Calu3 (cell line): ENCODE results near the gene ACACB. TPM values are rescaled to one million over a fixed set of nuclear protein-coding genes. Genes with fewer than 3 reads are reported as not detected.

Experiments used
- BruUV-seq: library from RNA; stranded (reverse); fragments of 400-500 nt; replicated peaks from 2 replicates; lab custom pipeline; 2021; lab: Mats Ljungman, UMichigan
- CTCF ChIA-PET: fragments of 300-600 bp; sonication (Branson Sonifier 250); formaldehyde crosslinking; loops from one replicate; lab custom pipeline; 2022; ENCODE audit warnings: antibody characterized with exemption; lab: Charles Lee
- DNase-seq: peaks from one replicate; pipeline ENCODE4 v3.0.0; 2022
- H3K27ac Mint-ChIP-seq: one replicate; pipeline ENCODE4 v1.8.0; 2022; ENCODE audit warnings: mixed read lengths; ENCODE audit not compliant: unreplicated experiment
- H3K27me3 Mint-ChIP-seq: one replicate; pipeline ENCODE4 v1.8.0; 2022; ENCODE audit warnings: mixed read lengths; ENCODE audit not compliant: unreplicated experiment
- H3K36me3 Mint-ChIP-seq: one replicate; pipeline ENCODE4 v1.8.0; 2022; ENCODE audit warnings: mild to moderate bottlenecking, moderate library complexity, mixed read lengths; ENCODE audit not compliant: insufficient read depth, unreplicated experiment
- H3K4me1 Mint-ChIP-seq: one replicate; pipeline ENCODE4 v1.8.0; 2022; ENCODE audit warnings: mild to moderate bottlenecking, low read depth, mixed read lengths; ENCODE audit not compliant: unreplicated experiment
- H3K4me3 Mint-ChIP-seq: one replicate; pipeline ENCODE4 v1.8.0; 2022; ENCODE audit warnings: mild to moderate bottlenecking, low read depth, moderate library complexity, mixed read lengths; ENCODE audit not compliant: unreplicated experiment
- H3K9me3 Mint-ChIP-seq: one replicate; pipeline ENCODE4 v1.8.0; 2022; ENCODE audit warnings: low read depth, mixed read lengths; ENCODE audit not compliant: unreplicated experiment
- intact Hi-C: fragments of 100-400 bp; cut with micrococcal nuclease; formaldehyde crosslinking; loops from one replicate; pipeline ENCODE4 v1.10.0; 2022; ENCODE audit not compliant: unreplicated experiment
- total RNA-seq: library from RNA; stranded (reverse); gene quantifications from 2 replicates; pipeline ENCODE4 v1.2.3, GENCODE V29; 2022
- TF ChIP-seq, protein P1 (sequence below): fragments of 200-600 bp; IDR thresholded peaks from one replicate; pipeline ENCODE4 v1.8.0; 2022; ENCODE audit warnings: antibody characterized with exemption; ENCODE audit not compliant: unreplicated experiment

Gene ACACB
- total RNA-seq, 1 experiment from 2014 or later: 6.2 TPM

DNA sequence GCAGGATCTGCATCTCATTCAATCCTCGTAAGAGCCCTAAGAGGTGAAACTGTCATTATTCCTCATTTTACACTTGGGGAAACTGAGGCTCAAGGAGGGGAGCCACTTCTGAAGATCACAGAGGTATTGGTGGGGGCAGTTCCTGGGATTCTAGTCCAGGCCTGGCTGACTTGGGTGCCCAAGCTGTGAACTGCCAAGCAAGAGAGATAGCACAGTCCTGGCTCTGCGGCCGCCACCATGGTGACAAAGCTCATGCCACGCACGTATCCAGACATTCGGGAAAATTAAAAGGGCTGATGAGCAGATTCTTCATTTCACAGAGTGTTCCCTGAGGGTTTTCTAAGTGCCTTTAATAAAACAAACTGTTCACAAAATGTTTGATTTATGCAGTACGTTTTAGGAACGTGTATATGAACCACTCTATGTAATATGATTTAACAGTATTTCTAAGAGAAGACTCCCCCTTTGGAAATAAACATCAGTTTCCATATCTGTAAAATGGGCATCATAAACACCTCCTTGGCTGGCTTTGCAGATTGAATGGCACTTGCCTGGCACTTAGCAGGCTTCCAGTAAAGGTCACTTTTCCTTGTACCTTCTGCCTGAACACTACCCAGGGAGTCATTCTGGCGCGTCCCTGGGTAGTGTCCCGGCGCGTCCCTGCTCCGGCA is 84.6 kb downstream of the ACACB start:
- intact Hi-C loops: no loop called here
- CTCF ChIA-PET: no interaction called here
- no peaks in the 10 kb centered on the region for H3K4me1 Mint-ChIP-seq
- no peak for DNase-seq
- H3K4me3 Mint-ChIP-seq: no peak overlapping the region
- no peaks in the 10 kb centered on the region for H3K27me3 Mint-ChIP-seq
- no peaks in the 10 kb centered on the region for H3K9me3 Mint-ChIP-seq
- no peaks in the 10 kb centered on the region for H3K36me3 Mint-ChIP-seq
- BruUV-seq: no TSS peak
- TF ChIP-seq, protein P1, sequence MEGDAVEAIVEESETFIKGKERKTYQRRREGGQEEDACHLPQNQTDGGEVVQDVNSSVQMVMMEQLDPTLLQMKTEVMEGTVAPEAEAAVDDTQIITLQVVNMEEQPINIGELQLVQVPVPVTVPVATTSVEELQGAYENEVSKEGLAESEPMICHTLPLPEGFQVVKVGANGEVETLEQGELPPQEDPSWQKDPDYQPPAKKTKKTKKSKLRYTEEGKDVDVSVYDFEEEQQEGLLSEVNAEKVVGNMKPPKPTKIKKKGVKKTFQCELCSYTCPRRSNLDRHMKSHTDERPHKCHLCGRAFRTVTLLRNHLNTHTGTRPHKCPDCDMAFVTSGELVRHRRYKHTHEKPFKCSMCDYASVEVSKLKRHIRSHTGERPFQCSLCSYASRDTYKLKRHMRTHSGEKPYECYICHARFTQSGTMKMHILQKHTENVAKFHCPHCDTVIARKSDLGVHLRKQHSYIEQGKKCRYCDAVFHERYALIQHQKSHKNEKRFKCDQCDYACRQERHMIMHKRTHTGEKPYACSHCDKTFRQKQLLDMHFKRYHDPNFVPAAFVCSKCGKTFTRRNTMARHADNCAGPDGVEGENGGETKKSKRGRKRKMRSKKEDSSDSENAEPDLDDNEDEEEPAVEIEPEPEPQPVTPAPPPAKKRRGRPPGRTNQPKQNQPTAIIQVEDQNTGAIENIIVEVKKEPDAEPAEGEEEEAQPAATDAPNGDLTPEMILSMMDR: no peak
- H3K27ac Mint-ChIP-seq: no peak overlapping the region

DNA sequence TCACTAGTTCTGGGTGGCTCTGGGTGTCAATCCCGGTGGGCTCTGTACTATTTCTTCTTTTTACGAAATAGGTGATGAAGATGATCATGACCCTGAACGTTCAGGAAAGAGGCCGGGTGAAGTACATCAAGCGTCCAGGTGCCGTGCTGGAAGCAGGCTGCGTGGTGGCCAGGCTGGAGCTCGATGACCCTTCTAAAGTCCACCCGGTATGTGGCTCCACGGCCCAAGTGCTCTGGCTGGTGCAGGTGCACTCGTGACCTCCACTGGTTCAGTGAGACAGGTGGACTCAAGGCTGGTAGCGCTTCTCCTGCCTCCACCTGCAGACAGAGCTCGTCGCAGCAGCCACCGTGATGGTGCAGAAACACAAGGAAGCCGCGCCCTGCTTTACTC is 85.1 kb downstream of the ACACB start:
- Mint-ChIP-seq H3K27me3 (no peaks in the 10 kb centered on the region), H3K36me3 (no peaks in the 10 kb centered on the region), H3K4me3 (no peak overlapping the region), H3K27ac (no peak overlapping the region), H3K4me1 (no peaks in the 10 kb centered on the region), H3K9me3 (no peaks in the 10 kb centered on the region)
- DNase-seq: no peak
- CTCF ChIA-PET: no interaction called here
- TF ChIP-seq, protein P1: no peak
- intact Hi-C loops: no loop called here
- no TSS peak for BruUV-seq

DNA sequence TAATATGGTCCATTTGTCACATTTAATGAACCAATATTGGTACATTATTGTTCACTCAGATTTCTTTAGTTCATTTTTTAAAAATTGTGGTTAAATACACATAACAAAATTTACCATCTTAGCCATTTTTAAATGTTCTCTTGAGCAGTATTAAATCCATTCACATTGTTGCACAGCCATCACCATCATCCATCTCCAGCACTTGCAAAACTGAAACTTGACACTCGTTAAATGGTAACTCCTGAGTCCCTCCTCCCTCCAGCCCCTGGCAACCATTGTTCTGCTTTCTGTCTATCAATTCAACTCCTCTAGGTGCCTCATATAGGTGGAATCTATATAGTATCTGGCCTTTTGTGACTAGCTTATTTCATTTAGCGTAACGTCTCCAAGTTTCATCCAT is 86.4 kb downstream of the ACACB start:
- Mint-ChIP-seq H3K27ac (no peak overlapping the region), H3K4me1 (no peaks in the 10 kb centered on the region), H3K36me3 (peaks cover 4% of the 10 kb centered on the region), H3K27me3 (no peaks in the 10 kb centered on the region), H3K9me3 (no peaks in the 10 kb centered on the region), H3K4me3 (no peak overlapping the region)
- CTCF ChIA-PET: no interaction called here
- DNase-seq: no peak
- BruUV-seq: no TSS peak
- TF ChIP-seq, protein P1: no peak
- intact Hi-C loops: no loop called here

DNA sequence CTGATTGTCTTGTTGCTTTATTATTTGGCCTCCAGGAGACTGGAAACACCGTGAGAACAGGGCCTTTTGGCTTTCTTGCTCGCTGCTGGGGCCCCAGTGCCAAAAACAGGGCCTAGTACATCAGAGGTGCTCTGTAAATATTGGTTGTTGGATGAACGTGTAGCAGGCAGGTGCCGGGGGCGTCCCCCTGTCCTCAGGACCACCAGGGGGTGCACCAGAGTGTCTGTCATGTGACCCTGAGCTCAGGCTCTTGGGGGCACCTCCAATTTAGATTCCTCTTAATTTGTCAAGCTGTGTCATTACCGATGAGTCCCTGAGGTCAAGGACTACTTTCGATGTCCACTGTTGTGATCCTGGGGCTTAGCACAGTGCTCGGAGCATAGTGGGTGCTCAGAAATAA is 87.1 kb downstream of the ACACB start:
- CTCF ChIA-PET: no interaction called here
- Mint-ChIP-seq H3K4me3 (no peak overlapping the region), H3K4me1 (no peaks in the 10 kb centered on the region), H3K9me3 (no peaks in the 10 kb centered on the region), H3K36me3 (peaks cover 4% of the 10 kb centered on the region), H3K27me3 (no peaks in the 10 kb centered on the region), H3K27ac (no peak overlapping the region)
- TF ChIP-seq, protein P1: no peak
- no TSS peak for BruUV-seq
- intact Hi-C loops: no loop called here
- no peak for DNase-seq
